PFSK-1 (cell line): Measurements from ENCODE around the gene LRRTM2.

Source experiments
- FOXP2 ChIP-seq: optimal IDR thresholded peaks from 2 replicates; pipeline ENCODE3; 2011; ENCODE audit warnings: borderline replicate concordance, control low read depth, inconsistent platforms; ENCODE audit not compliant: insufficient read depth; ENCODE audit errors: extremely low read length, extremely low read depth
- POLR2AphosphoS5 ChIP-seq: IDR thresholded peaks from 2 replicates; pipeline ENCODE4 v1.6.1; 2012; ENCODE audit warnings: low read depth, mild to moderate bottlenecking, control low read depth, low read length, moderate library complexity
- REST ChIP-seq, 2 experiments: IDR thresholded peaks; 2 replicates each; pipeline versions ENCODE4 v1.6.1 to v1.8.0; 2011 to 2012; ENCODE audit warnings: low read depth in 2 of 2, low read length in 2 of 2, control low read depth in 1 of 2, inconsistent platforms in 1 of 2, mild to moderate bottlenecking in 1 of 2, moderate library complexity in 1 of 2; ENCODE audit not compliant: insufficient read depth in 1 of 2
- SIN3A ChIP-seq: IDR thresholded peaks from 2 replicates; pipeline ENCODE4 v1.6.1; 2012; ENCODE audit warnings: mild to moderate bottlenecking, low read length, moderate library complexity, borderline replicate concordance; ENCODE audit not compliant: insufficient read depth
- TAF1 ChIP-seq: IDR thresholded peaks from 2 replicates; pipeline ENCODE4 v1.6.1; 2012; ENCODE audit warnings: low read length, control low read depth, borderline replicate concordance; ENCODE audit not compliant: insufficient read depth

Gene LRRTM2

GRCh38 chr5:138875946-138876345, 811 bp upstream of the LRRTM2 start:
- TF ChIP-seq SIN3A (no peak), TAF1 (no peak), REST (IDR thresholded peaks at IDR 0.05; ENCODE audit: insufficient read depth in 1 of 2, low read depth in 2 of 2, low read length in 2 of 2) (no peak), FOXP2 (no peak), POLR2AphosphoS5 (no peak)

- no peak for TF ChIP-seq SIN3A
- no peak for TF ChIP-seq FOXP2
- TF ChIP-seq TAF1: no peak
- TF ChIP-seq REST (IDR thresholded peaks at IDR 0.05; ENCODE audit: insufficient read depth in 1 of 2, low read depth in 2 of 2, low read length in 2 of 2): no peak
- TF ChIP-seq POLR2AphosphoS5: no peak
These were observed 379 bp upstream of the LRRTM2 start for GRCh38 chr5:138875552-138875875.

- TF ChIP-seq POLR2AphosphoS5 (no peak), TAF1 (no peak), SIN3A (no peak), REST (IDR thresholded peaks at IDR 0.05; ENCODE audit: insufficient read depth in 1 of 2, low read depth in 2 of 2, low read length in 2 of 2) (no peak), FOXP2 (no peak)
These were observed 894 bp downstream of the LRRTM2 start for GRCh38 chr5:138874241-138874640.

GRCh38 chr5:138873466-138874221, 1.5 kb downstream of the LRRTM2 start:
- TF ChIP-seq TAF1 (no peak), POLR2AphosphoS5 (no peak), REST (IDR thresholded peaks at IDR 0.05; ENCODE audit: insufficient read depth in 1 of 2, low read depth in 2 of 2, low read length in 2 of 2) (no peak), SIN3A (no peak), FOXP2 (no peak)
